Ureter (tissue), 1 donor: ENCODE results near the gene MRPL46. TPM values are rescaled to one million over a fixed set of nuclear protein-coding genes. Genes with fewer than 3 reads are reported as not detected.
"Not testable (repeated sequence)": the region's sequence is repeated elsewhere in the genome, so short reads cannot be mapped to it uniquely, and the experiment has no call there.

Source experiments
- DNase-seq: peaks from one replicate; pipeline ENCODE4 v3.0.0-alpha.2; 2020; ENCODE audit warnings: low spot score
- total RNA-seq: library from RNA; stranded (reverse); gene quantifications from one replicate; pipeline ENCODE4 v1.2.4, GENCODE V29; 2023
- donor health status: DM: yes; HTN: yes; CAD: no.

The MRPL46 gene
- total RNA-seq, 1 donor from 2014 or later, result 31.0 TPM

DNA sequence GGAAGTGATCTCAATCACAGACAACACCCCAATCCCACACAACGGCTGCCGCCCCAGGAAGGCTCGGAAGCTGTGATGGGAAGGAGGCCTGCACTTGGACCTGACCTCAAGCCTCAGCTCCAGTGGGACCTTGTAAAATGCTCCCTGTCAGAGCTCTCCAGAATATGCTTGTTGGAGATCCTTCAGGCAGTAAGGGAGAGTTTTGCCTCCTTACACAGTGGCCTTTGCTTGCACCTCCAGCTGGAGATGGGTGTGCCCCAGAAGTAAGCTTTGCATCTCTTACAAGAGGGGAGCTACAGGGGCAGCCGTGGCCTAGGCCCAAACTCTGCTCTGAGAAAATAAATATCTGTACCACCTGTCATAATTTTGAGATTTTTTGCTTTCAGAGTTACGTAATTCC, 10.7 kb upstream of the MRPL46 start:
- no peak for DNase-seq

DNA sequence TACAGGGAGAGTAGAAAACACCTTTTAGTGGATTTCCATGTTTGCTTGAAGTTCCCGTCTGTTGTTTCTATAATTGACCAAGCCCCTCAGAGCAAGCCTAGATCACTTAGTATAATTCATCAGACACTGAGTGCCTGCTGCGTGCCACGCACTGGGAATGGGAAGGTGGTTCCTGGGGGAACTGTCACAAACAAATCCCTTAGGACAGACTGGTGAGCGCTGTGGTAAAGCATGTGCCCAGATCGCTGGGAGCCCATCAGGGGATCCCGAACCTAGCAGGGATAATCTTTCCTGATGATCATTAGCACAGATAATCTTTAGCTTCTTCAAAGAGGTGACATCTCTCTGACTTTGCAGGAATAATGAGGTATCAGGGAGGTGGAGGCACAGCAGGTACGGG, 9.9 kb upstream of the MRPL46 start:
- DNase-seq, result no peak

DNA sequence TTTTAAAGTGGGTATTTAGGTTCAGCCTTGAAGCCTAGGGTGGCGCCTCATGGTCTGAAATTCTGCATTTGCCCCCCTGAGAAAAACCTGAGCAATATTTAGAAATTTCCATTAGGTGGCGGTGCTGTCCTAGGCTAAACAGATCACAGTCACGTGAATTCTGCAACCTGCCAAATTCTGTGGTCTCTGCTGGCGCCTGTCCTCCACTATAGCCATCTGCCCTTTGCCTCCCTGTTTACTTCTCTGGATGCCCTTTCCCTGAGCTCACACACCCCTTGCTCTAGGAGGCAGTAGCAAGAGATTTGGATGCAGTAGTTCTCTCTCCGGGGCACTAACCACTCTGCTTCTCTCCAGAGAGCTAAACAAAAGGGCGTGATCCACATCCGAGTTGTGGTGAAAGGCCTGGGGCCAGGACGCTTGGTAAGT, 9.5 kb upstream of the MRPL46 start:
- no peak for DNase-seq

DNA sequence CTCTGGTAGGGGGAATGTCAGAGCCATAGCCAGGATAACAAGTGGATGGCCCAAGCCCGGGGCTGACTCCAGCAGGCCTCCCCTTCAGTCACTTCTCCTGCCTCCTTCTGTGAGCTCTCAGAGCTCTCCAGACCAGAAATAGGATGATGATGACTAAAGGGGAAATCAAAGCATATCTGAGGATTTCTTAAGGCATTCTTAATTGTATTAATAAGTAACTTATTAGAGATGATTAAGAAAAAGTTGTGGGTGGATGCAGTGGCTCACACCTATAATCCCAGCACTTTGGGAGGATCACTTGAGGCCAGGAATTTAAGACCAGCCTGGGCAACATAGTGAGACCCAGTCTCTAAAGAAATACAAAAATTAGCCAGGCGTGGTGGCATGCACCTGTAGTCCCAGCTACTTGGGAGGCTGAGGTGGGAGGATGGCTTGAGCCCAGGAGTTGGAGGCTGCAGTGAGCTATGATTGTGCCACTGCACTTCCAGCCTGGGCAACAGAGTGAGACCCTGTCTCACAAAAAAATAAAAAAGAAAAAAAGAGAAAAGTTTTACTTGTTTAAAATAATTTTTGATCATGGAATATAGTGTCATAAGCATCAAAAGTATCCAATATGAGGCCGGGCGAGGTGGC, 6.6 kb upstream of the MRPL46 start:
- not testable (repeated sequence) for DNase-seq

DNA sequence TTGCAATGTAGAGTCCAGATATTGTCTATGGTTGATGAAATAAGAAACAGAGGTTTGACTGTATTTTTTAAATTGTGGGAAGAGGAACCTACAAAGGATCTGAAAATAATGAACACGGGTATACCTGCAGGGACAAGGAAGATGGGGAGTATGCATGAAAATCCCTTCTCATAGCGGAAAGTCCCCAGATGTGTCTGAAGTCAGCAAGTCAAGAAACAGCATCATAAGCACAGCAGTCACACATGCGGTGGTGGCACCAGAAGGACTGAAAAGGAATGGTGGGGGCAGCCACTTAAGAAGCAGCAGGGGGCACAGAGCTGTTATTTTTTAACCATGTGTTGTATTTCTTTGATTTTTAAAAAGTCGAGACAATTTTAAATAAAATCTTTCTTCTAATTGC, 5.0 kb upstream of the MRPL46 start:
- DNase-seq, result no peak

DNA sequence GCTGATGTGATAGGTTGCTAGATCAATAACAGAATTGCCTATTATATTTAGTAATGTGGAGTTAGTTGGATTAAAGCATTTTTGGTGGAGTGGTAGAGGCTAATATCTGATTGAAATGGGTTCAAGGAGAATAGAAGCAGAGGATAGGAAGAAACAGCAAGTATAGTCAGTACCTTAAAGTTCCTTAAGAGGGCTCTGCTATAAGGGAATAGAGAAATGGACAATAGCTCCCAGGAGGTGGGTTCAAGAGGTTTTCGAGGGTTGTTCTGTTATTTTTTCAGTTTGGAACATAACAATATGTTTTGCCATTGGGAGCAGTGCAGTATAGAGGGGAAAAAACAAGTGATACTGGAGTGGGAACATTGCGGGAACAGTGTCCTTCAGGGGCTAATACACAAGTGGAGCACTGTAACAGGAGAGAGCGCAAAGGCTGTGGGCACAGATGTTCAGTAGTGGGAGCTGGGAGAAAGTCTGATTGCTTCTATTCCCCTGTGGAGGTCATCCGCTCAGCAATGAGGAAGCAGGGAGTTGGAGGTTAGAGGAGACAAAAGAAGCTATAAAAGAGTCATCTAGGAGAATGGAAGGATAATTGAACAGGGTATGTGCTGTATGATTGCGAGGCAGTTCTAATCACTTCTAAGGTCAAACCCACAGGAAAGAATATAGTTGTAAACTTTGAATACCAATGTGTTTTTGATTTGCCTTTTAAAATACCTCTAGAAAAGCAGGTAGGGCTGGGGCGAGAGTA, 3.6 kb upstream of the MRPL46 start:
- no peak for DNase-seq

DNA sequence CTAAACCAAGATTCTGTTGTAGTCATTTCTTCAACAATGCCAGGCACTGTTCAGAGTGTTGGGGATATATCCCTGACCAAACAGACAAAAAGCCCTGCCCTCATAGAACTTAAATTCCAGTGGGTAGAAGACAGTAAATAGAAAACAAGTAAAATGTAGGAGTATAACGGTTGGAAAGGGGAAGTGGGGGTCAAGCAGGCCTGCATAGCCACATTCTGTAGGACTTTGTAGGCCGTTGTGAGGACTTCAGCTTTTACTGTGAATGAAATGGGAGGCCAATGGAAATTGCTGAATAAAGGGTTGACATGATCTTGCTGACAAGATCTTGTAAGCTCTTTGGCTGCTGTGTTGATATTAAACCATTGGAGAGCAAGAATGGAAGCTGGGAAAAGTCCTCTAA, 2.1 kb upstream of the MRPL46 start:
- no peak for DNase-seq

DNA sequence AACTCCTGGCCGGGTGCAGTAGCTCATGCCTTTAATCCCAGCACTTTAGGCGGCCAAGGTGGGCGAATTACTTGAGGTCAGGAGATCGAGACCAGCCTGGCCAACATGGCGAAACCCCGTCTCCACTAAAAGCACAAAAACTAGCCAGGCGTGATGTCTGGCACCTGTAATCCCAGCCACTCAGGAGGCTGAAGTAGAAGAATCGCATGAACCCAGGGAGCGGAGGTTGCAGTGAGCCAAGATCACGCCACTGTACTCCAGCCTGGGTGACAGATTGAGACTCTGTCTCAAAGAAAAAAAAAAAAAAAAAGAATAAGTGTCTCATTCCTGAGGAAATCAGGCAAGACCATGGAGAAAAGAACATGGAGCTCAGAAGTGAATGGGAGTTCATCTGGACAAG, 1.5 kb upstream of the MRPL46 start:
- DNase-seq, result peak; percentile 37

DNA sequence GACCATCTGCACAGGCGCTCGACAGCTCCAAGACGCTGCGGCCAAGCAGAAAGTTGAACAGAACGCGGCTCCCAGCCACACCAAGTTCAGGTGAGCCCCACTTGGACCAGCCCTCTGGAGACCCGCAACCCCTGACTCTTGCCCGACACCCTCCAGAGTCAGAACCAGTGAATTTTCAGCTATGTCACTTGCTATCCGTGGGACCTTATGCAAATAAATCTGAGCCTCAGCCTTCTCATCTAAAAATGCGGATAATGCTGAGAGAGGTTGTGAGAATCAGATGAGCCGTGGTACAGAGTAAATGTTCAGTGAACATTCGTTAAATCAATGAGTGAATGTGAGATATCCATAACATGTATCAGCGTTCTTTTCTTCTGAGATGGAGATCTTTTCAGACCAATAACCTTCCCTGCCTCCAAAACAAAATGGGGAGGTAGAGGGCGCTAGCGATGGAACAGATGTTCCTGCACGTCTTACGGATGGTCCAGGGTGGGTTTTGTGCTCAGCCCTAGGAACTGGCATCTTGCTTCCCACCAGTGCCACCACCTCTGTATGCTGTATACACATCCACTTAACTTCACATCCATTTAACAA, 844 bp upstream of the MRPL46 start:
- peak; percentile 29 for DNase-seq

DNA sequence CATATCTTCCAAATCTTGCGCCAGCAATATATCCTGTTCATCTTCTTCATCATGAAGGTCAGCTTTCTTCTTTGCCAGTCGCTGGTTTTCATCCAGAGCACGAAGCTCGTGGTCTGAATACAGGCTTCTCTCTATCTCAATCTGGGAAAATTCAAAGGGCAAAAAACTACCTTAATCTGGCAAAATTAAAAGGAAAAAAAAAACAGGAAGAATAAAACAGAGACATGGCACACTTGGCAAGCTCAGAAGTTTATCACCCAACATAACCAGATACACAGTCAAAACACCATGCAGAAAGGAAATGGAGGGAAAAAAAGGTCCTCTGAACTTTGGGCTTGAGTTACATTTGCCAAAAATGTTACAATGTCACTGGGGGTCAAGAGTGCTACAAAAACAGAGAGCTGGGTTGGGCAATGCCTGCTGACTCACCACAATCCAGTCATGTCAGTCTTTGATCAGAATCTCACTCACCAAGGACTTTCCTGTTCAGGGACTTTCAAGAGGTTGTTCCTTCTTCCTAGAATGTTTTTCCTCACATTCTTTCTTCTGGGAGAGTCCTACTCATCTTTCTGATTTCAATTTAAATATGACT, 1.5 kb downstream of the MRPL46 start:
- no peak for DNase-seq

DNA sequence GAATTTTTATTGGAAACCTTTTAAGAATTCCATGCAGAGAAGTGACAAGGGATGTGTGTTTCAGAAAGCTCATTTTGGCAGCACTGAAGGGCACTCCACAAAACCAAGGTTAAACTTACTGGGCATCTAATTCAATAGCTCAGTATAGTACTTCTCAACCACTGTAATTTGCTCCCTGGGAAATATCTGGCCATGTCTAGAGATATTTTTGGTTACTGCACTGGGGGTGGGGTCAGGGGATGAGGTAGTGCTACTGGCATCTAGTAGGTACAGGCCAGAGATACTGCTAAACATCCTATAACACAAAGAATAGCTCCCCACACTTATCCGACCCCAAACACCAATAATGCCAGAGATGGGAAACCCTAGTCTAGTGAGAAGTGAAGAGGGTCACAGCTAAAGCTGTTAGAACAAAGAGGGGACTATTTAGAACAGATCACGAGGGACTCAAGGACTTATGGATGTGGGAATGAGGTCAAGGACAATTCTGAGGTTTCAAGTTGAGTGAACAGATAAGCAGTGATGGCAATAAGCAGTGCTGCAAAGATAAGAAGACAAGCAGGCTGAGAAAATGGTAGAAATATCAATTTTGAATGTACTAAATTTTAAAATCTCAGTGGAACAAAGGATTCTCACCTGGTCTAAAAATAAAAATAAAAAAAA, 3.2 kb downstream of the MRPL46 start:
- DNase-seq, result no peak

DNA sequence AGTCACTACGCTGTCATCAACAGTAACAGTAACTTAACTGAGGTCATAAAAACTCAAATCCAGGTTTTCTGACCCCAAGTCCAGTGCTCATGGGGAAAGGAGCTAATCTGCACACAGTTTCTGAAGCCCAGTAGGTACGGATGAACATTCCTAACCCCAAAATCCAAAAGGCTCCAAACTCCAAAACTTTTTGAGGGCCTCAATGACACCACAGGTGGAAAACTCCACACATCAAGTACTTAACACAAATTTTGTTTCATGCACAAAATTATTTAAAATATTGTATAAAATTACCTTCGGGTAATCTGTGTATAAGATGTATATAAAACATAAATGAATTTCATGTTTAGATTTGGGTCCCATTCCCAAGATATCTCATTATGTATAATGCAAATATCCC, 10.5 kb downstream of the MRPL46 start:
- DNase-seq, result no peak

DNA sequence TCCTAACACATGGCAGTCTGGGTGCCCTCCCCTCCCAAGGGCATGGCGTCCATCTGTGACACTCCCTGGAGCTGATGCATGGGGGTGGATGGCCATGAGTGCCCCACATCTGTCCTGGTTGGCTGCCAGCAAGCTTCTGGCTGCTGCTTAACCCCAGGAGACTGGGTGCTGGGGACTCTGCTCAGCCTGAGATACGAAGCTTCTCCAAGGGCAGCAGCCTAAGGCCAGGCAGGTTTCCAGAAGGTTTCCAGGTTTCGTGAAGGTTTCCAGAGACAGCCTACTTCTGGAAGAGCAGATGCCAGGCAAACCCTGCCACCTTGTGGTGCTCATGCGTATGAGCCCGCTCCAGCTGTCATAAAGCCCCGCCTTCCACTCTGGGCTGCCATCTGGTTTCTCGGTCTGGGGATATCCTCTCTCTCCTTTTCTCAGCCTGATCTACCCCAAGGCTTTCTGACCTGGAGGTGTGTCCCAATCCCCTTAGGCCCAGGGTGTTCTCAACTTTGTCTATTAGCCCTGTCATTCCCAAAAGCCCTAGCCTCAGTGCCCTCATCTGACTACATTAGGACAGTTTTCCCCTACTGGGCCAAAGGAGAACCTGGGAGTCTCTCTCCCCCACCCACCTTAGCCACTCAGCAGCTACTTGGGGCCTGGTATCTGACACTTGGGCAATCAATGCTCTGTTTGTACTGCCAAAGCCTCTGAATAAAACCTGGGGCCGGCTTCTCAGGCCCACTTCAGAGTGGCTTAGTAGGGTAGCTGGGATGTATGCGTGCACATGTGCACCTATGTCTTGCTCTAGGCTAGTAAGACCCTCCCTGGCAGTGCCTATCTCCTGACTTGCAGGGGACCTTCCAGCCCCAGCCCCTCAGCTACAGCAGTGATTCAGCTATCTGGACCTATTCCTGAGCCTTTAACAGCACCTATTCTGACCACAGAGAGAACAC, 12.0 kb downstream of the MRPL46 start:
- DNase-seq, result peak; percentile 57

DNA sequence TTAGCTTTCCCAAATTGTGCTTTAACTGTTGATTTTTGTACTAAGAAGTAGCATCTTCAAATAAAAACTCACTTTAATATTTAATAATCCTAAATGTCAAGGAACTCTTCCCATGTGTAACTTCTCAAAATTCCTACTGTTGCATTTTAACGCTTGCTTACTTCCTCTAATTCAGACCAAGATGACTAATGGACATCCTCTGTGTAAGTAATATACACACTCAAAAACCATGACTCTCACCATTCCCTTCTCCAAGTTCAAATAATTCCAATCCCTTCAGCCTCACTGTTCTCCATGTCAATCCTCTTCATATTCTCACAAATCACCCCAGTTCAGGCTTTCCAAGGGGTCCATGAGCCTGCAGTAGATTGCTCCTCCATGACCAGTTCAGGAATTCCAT, 13.0 kb downstream of the MRPL46 start:
- DNase-seq, result no peak

DNA sequence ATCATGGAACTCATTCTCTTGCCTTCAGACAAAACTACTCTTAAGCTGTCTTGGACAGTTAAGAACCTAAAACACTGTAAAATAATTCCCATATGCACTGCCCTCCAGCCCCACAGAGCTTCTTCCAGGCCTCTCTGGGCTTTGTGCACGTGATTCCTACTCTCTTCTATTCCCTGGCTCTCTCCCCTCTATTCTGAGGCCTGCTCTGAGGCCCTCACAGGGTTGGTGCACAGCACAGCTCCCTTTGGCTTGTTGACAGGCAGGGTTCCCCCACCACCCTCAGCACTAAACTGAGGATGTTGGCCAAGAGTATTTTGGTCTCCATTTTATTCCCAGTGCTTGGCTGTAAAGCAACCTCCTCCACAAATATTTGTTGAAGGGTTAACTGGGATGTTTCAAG, 13.5 kb downstream of the MRPL46 start:
- DNase-seq, result no peak

DNA sequence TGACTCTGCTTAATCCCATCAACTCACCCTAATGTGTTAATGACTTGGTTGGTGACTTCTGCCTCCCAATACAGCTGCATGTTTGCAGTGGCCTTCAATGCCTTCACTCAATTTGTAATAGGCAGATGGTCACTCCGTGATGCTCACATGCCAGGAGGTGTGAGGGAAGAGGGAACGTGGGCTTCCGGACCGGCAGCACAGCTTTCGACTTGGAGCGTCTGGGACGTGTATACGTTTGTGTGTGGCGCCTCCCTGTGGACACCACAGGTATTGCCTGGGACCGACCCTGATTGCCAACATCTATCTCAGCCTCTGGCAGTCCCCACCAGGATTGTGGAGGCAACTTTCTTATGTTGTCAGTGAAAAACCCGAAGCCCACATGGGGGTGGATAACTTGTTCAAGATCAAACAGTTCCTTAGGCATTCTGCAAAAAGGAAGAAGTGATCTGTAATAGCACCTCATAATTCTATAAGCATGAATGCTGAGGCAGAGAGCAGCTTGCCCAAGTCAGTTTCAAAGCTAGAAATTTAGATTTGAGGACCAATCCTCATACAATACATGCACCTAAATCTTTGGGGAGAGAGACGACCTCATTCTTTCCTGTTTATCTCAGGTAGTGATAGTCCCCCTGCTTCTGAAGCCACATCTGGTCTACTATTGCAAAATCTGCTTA, 16.9 kb downstream of the MRPL46 start:
- peak; percentile 52 for DNase-seq

DNA sequence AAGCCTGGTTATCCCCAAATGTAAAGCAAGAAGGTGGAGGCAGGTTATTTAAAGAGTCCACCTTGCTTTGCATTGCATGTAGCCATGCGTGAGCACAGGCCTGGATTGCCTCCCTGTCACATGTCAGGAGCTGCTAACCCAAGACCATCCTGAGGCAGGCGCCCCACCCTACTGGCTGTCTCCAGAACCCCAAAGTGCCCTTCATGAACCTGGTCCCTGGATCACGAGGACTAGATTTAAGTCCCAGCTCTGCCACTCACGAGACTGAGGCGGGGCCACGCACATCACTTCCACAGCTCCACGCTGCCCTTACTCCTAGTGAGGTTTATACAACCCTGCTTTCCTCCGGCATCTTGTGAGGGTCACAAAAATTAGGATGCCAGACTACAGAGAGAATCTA, 17.6 kb downstream of the MRPL46 start:
- no peak for DNase-seq

DNA sequence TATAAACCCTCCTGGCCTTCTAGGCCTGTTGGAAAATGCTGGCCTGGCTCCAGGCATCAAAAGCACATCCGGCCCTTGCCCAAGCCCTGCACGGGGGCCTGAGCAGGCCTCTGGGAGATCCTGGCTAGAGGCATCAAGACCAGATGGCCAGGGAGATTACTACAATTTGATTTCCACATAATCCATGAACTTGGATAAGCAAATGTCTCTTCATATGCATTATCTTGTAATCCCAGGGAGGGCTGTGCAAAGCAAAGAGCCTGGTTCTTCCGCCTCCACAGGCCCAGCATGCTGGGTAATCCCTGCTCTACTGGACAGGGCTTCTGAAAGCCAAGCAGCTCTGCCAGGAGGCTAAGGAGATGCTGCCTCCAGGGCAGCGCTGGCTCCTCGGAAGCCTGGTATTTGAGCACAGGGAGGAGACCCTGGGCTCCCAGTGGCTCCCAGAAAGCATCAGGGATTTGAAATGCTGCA, 18.2 kb downstream of the MRPL46 start:
- DNase-seq, result no peak

DNA sequence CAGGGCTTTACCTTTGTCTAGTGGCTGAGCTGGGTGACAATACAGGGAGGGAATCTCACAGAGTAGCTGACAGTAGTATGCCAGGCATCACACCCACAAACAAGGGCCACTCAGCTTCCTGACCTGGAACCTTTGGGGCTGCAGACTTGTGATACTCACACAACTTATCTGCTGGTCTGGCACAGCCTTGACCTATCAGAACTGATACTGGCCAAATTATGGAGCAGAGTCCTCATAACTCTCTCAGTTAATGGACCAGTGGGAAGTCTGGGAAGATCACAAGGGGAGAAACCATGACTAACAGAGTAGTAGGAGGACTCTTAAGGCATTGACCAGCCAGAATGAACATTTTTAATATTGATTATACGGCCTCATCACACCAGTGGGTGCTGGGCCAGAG, 19.4 kb downstream of the MRPL46 start:
- no peak for DNase-seq

DNA sequence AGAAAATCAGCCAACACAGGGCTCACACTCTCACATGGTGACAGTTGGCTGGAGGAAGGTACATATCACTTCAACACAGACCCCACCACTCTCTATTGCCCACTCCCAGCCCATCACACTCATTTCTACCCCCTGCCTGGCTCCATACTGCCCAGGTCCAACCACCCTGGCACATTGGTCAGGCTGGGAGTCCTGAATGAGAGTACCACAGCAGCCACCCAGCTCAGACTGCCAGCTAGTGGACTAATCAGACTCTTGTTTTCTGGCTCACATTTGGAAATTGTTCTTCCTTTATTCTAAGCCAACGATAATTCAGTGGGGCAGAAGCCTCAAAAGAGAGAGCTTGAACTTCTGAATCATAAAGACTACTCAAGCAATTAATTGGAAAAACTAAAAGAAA, 20.0 kb downstream of the MRPL46 start:
- no peak for DNase-seq
